Raji (cell line): ENCODE results near the gene BASP1.

ENCODE experiments used
- POLR2A ChIP-seq: IDR thresholded peaks from 2 replicates; pipeline ENCODE4 v1.6.1; 2011; ENCODE audit warnings: low read depth, low read length, control low read depth; ENCODE audit not compliant: insufficient read depth

The BASP1 gene

GRCh38 chr5:17215361-17215760, 2.1 kb upstream of the BASP1 start:
- TF ChIP-seq POLR2A: no peak

- no peak for TF ChIP-seq POLR2A
Measured at GRCh38 chr5:17216176-17216973, 1.1 kb upstream of the BASP1 start.

DNA sequence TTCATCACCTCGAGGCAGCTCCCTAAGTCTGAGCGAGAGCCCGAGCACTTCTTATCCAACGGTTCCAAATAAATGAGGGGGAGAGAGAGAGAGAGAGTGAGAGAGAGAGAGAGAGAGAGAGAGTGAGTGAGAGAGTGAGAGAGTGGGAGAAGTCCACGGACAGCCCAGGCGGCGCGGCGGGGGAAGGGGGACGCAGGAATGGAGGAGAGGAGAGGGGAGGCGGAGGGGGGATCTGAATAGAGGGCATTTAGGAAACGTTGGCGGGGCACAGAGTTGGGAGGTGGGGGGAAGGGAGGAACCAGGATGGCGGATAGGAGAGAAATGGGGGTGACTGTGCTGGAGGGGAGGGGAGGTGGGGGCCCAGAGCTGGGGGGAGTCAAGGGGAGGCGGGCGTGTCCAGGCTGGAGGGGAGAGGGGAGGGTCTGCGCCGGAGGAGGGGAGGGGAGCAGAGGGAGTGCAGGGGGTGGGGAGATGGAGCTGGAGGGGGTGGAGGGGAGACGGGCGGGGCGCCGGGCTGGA, 398 bp upstream of the BASP1 start:
- TF ChIP-seq POLR2A: no peak

- no peak for TF ChIP-seq POLR2A
Measured at GRCh38 chr5:17218353-17219005, 1.0 kb downstream of the BASP1 start.

DNA sequence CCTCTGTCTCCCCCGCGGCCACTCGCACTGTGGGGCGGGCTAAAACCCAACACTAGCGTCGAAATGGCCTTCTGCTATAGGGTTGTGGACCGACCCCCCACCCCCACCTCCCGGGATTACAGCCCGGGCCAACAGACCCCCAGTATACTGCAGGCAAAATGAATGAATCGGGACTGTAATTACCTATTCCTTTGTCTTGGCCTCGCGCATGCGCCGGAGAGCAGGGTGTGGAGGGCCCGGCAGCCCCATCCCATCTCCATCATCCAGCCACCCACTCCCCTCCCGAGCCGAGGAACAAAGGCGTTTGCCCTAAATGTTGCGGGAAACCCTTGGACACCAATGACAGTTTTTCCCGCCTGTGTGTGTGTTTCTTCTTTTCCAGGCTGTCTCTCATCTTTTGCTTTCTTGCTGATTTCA, 1.6 kb downstream of the BASP1 start:
- TF ChIP-seq POLR2A: no peak

- TF ChIP-seq POLR2A: no peak
Measured at GRCh38 chr5:17219469-17219868, 2.0 kb downstream of the BASP1 start.

- TF ChIP-seq POLR2A: no peak
Measured at GRCh38 chr5:17219992-17220391, 2.6 kb downstream of the BASP1 start.

DNA sequence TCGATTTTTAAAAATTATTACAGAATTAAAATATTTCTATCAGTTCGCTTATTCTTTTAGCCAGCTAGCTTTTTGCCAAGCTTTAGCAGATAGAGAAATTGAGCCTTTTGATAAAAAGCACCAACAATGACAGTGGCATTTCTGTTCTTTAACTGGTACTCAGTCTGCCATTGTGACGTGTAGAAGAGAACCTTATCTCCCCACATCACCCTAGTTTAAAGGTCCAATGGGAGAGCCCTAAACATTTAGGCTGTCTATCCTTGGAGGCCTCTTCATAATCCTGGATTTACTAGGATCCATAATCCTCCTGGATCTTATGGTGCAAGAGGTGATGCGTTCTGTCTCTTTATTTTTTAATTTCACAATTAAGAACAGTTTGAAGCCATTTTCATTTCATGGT, 3.0 kb downstream of the BASP1 start:
- no peak for TF ChIP-seq POLR2A

DNA sequence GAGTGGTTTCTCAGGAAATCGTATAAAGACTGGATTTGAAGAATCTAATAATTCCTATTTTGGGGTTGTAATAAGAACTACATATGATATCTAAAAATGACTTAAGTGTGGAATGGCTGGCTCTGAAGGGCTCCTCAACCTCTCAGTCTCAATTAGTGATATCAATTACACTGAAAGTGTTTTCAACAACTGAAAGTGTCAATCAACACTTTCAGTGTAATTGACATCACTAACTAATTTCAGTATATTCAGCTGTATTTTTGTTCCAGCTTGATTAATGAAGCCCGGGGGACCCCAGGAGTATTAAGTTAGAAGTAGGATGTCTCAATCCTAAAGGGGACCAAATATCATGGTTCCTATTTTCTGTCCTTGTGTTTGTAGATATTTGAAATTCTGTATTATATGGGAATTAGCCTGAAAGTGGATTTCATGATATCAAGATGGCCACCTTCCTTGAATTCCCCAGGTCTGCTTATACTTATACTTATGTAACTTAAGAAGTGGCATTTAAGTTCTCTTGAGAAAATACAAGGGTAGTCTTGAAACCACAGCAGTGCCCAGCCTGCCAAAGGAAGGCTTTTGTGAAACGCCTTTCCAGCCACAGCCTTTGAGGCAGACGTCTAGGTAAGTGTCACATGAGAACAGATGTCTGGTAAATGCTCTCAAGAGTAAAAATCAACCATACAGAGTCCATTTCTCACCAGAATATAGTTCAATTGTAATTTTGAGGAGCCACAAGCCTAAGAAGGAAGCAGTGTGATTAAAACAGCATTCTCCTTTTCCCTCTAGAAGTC, 4.6 kb downstream of the BASP1 start:
- no peak for TF ChIP-seq POLR2A

DNA sequence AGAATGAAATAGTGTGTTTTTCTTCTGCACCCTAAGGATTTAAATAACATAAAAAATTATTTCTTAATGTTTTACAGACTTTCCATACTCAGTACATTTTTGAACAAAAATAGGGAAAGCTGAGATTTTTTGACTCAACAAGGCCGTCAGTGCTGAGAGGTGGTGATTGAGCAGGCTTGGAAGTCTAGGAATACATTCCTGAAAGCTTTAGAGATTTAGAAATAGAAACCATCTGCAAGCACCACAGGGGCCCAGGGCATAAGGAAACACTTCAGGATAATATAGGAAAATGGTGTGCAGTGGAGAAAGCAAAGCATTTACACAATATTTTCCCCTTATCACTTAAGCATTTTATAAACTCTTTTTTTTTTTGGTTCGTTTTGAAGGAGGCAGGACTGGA, 5.2 kb downstream of the BASP1 start:
- no peak for TF ChIP-seq POLR2A

- TF ChIP-seq POLR2A: no peak
Measured at GRCh38 chr5:17223367-17224185, 6.1 kb downstream of the BASP1 start.

GRCh38 chr5:17224858-17225511, 7.6 kb downstream of the BASP1 start:
- no peak for TF ChIP-seq POLR2A

GRCh38 chr5:17225520-17225919, 8.1 kb downstream of the BASP1 start:
- TF ChIP-seq POLR2A: no peak

- no peak for TF ChIP-seq POLR2A
Measured at GRCh38 chr5:17227868-17228267, 10.4 kb downstream of the BASP1 start.

- TF ChIP-seq POLR2A: no peak
Measured at GRCh38 chr5:17228821-17229291, 11.4 kb downstream of the BASP1 start.

- TF ChIP-seq POLR2A: no peak
Measured at GRCh38 chr5:17229313-17229712, 11.9 kb downstream of the BASP1 start.
